ENCODE results near the gene CAMTA2.
A peak's percentile ranks its signal among the peaks of the same experiment; 100 is the strongest.

The CAMTA2 gene

GRCh38 chr17:4986951-4987766, at the start of gene CAMTA2:
CAMTA2 (minus strand) TSS chr17:4987675; CDS start chr17:4986222, 1,453 bp downstream.
- peak; percentile 64 for TF ChIP-seq CTCF (IDR thresholded peaks at IDR 0.05; ENCODE audit: insufficient read depth, low read depth, low read length, missing control alignments)
- H3K4me3 ChIP-seq (ENCODE audit: low read depth, low read length): peak within 1 kb of the TSS; percentile 66
- DNase-seq (ENCODE audit: low read depth): peak; percentile 86

GRCh38 chr17:5035315-5035714, 47.8 kb upstream of the CAMTA2 start, which contains the start of gene SLC52A1:
SLC52A1 (minus strand) TSS chr17:5035426; CDS start chr17:5034606, 820 bp downstream.
- DNase-seq (ENCODE audit: low read depth): no peak
- TF ChIP-seq CTCF (IDR thresholded peaks at IDR 0.05; ENCODE audit: insufficient read depth, low read depth, low read length, missing control alignments): no peak
- no peak within 1 kb of the TSS for H3K4me3 ChIP-seq (ENCODE audit: low read depth, low read length)

- TF ChIP-seq CTCF (IDR thresholded peaks at IDR 0.05; ENCODE audit: insufficient read depth, low read depth, low read length, missing control alignments): no peak
- no peak overlapping the region for H3K4me3 ChIP-seq (ENCODE audit: low read depth, low read length)
- no peak for DNase-seq (ENCODE audit: low read depth)
Measured at GRCh38 chr17:5034651-5035050, 47.2 kb upstream of the CAMTA2 start.

GRCh38 chr17:5034063-5034462, 46.6 kb upstream of the CAMTA2 start:
- DNase-seq (ENCODE audit: low read depth): no peak
- H3K4me3 ChIP-seq (ENCODE audit: low read depth, low read length): no peak overlapping the region
- no peak for TF ChIP-seq CTCF (IDR thresholded peaks at IDR 0.05; ENCODE audit: insufficient read depth, low read depth, low read length, missing control alignments)

GRCh38 chr17:5033352-5034015, 46.0 kb upstream of the CAMTA2 start:
- no peak overlapping the region for H3K4me3 ChIP-seq (ENCODE audit: low read depth, low read length)
- no peak for TF ChIP-seq CTCF (IDR thresholded peaks at IDR 0.05; ENCODE audit: insufficient read depth, low read depth, low read length, missing control alignments)
- no peak for DNase-seq (ENCODE audit: low read depth)

GRCh38 chr17:5032865-5033264, 45.4 kb upstream of the CAMTA2 start:
- no peak for DNase-seq (ENCODE audit: low read depth)
- no peak for TF ChIP-seq CTCF (IDR thresholded peaks at IDR 0.05; ENCODE audit: insufficient read depth, low read depth, low read length, missing control alignments)

More at GRCh38 chr17:5032865-5033264, 45.4 kb upstream of the CAMTA2 start:
- no peak overlapping the region for H3K4me3 ChIP-seq (ENCODE audit: low read depth, low read length)
